ENCODE results near the gene FAM131A. TPM values are rescaled to one million over a fixed set of nuclear protein-coding genes. Genes with fewer than 3 reads are reported as not detected.

The FAM131A gene
- total and polyA plus RNA-seq, 4 donors: 0.81 to 5.7 (median 2.7) TPM

DNA sequence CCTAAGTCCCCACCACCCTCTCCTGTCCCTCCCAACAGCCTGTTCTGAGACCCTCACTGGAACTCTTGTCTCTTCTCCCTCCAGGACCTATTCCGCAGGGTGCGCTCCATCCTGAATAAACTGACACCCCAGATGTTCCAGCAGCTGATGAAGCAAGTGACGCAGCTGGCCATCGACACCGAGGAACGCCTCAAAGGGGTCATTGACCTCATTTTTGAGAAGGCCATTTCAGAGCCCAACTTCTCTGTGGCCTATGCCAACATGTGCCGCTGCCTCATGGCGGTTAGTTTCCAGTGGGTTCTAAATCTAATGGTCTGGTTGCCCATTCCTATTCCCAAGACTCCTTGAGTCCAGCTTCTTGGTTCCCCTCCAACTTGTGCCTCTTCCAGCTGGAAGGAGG lies 13.7 kb upstream of the FAM131A start:
- Histone ChIP-seq H3K36me3 (ENCODE audit: control insufficient read depth in 4 of 4, insufficient read depth in 3 of 4, low read depth in 1 of 4, low read length in 3 of 4) (peaks cover 57 to 84% (median 80%) of the 10 kb centered on the region in 4 donors), H3K9ac (ENCODE audit: low read depth in 1 of 2, low read length in 2 of 2) (no peak overlapping the region), H3K27me3 (ENCODE audit: control insufficient read depth in 4 of 4, insufficient read depth in 4 of 4, low read length in 3 of 4) (no peaks in the 10 kb centered on the region), H3K4me1 (ENCODE audit: control insufficient read depth in 4 of 4, insufficient read depth in 4 of 4, low read length in 3 of 4) (peaks cover 15 to 44% (median 39%) of the 10 kb centered on the region in 4 donors), H3K4me3 (ENCODE audit: low read depth in 1 of 3, low read length in 3 of 3) (no peak overlapping the region), H3K9me3 (ENCODE audit: control insufficient read depth in 4 of 4, low read length in 3 of 4) (no peaks in the 10 kb centered on the region), H3K27ac (ENCODE audit: low read depth in 1 of 2, low read length in 2 of 2) (peak overlapping the region in 1 of 2 donors; percentile 29)
- no peak for TF ChIP-seq JUND (IDR thresholded peaks at IDR 0.05)
- no peak for TF ChIP-seq YY1 (IDR thresholded peaks at IDR 0.05)
- no peak for TF ChIP-seq MAX (IDR thresholded peaks at IDR 0.05)
- peak; percentile 54 to 72 for TF ChIP-seq RXRA (IDR thresholded peaks at IDR 0.05)
- 60% methylated on average over 8 of the region's 8 CpGs for WGBS
- DNase-seq (ENCODE audit: low spot score): no peak

GRCh38 chr3:184325269-184325668 lies 12.1 kb upstream of the FAM131A start:
- peaks cover 57 to 98% (median 90%) of the 10 kb centered on the region in 4 donors for H3K36me3 ChIP-seq (ENCODE audit: control insufficient read depth in 4 of 4, insufficient read depth in 3 of 4, low read depth in 1 of 4, low read length in 3 of 4)
- no peaks in the 10 kb centered on the region for H3K9me3 ChIP-seq (ENCODE audit: control insufficient read depth in 4 of 4, low read length in 3 of 4)
- no peak overlapping the region for H3K9ac ChIP-seq (ENCODE audit: low read depth in 1 of 2, low read length in 2 of 2)
- H3K27ac ChIP-seq (ENCODE audit: low read depth in 1 of 2, low read length in 2 of 2): no peak overlapping the region
- H3K4me1 ChIP-seq (ENCODE audit: control insufficient read depth in 4 of 4, insufficient read depth in 4 of 4, low read length in 3 of 4): peaks cover 11 to 30% (median 26%) of the 10 kb centered on the region in 4 donors
- H3K27me3 ChIP-seq (ENCODE audit: control insufficient read depth in 4 of 4, insufficient read depth in 4 of 4, low read length in 3 of 4): no peaks in the 10 kb centered on the region
- 92% methylated on average over 13 of the region's 13 CpGs for WGBS
- TF ChIP-seq EGR1 (IDR thresholded peaks at IDR 0.05; ENCODE audit: low read depth in 2 of 2) (no peak), ZBTB33 (IDR thresholded peaks at IDR 0.05) (no peak), YY1 (IDR thresholded peaks at IDR 0.05) (no peak), MAX (IDR thresholded peaks at IDR 0.05) (no peak), GABPA (IDR thresholded peaks at IDR 0.05 in 1 of 2, conservative IDR thresholded peaks at IDR 0.05 in 1 of 2) (no peak), HNF4A (conservative IDR thresholded peaks at IDR 0.05) (no peak), JUND (IDR thresholded peaks at IDR 0.05) (no peak), NR2F2 (IDR thresholded peaks at IDR 0.05) (no peak), REST (IDR thresholded peaks at IDR 0.05) (no peak), FOXA1 (IDR thresholded peaks at IDR 0.05) (no peak), RXRA (IDR thresholded peaks at IDR 0.05) (no peak), SP1 (IDR thresholded peaks at IDR 0.05) (no peak), HNF4G (IDR thresholded peaks at IDR 0.05) (no peak), FOXA2 (IDR thresholded peaks at IDR 0.05) (no peak), TAF1 (conservative IDR thresholded peaks at IDR 0.05) (no peak), RAD21 (IDR thresholded peaks at IDR 0.05) (no peak), ATF3 (IDR thresholded peaks at IDR 0.05) (no peak)
- TF ChIP-seq, protein P1, sequence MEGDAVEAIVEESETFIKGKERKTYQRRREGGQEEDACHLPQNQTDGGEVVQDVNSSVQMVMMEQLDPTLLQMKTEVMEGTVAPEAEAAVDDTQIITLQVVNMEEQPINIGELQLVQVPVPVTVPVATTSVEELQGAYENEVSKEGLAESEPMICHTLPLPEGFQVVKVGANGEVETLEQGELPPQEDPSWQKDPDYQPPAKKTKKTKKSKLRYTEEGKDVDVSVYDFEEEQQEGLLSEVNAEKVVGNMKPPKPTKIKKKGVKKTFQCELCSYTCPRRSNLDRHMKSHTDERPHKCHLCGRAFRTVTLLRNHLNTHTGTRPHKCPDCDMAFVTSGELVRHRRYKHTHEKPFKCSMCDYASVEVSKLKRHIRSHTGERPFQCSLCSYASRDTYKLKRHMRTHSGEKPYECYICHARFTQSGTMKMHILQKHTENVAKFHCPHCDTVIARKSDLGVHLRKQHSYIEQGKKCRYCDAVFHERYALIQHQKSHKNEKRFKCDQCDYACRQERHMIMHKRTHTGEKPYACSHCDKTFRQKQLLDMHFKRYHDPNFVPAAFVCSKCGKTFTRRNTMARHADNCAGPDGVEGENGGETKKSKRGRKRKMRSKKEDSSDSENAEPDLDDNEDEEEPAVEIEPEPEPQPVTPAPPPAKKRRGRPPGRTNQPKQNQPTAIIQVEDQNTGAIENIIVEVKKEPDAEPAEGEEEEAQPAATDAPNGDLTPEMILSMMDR (IDR thresholded peaks at IDR 0.05; ENCODE audit: low read depth, low read length, missing input control): no peak
- no peak for DNase-seq (ENCODE audit: low spot score)
- no peak overlapping the region for H3K4me3 ChIP-seq (ENCODE audit: low read depth in 1 of 3, low read length in 3 of 3)
